HTR-8/SVneo (cell line): ENCODE results near the gene FNBP1.
A peak's percentile ranks its signal among the peaks of the same experiment; 100 is the strongest.

Source experiments
- DNase-seq: peaks from one replicate; pipeline ENCODE4 v3.0.0; 2011; ENCODE audit warnings: low spot score, mixed read lengths; ENCODE audit not compliant: insufficient read length
- FAIRE-seq: peaks from 2 replicates; lab custom pipeline; 2011; peaks lifted over from hg19 to GRCh38; lab: Jason Lieb, UNC

The FNBP1 gene

DNA sequence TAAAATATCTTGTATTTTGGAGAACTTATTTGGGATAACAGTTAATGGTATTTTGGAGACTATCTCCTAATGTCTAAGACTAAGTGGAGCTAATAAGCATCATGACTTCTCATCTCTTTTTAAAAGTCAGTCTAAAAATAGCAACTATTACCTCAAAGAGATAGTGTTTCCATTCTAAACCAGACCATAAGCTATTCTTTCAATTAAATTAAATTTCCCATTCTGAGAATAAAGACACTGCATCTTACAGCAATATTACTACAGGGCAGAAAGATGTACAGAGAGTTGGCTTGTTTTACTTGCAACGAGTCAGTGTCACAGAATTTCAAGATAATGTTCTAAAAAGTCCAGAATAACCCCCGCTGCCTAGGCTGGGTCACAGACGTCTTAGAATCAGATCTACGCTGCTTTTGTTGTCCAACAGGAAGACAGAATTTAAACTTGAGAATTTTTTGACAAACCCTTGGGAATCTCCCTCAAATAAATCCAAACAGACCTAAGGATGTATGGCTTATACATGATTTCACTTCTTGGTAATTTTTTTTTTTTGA, 108.9 kb downstream of the FNBP1 start:
- DNase-seq, result no peak
- FAIRE-seq, result no peak

DNA sequence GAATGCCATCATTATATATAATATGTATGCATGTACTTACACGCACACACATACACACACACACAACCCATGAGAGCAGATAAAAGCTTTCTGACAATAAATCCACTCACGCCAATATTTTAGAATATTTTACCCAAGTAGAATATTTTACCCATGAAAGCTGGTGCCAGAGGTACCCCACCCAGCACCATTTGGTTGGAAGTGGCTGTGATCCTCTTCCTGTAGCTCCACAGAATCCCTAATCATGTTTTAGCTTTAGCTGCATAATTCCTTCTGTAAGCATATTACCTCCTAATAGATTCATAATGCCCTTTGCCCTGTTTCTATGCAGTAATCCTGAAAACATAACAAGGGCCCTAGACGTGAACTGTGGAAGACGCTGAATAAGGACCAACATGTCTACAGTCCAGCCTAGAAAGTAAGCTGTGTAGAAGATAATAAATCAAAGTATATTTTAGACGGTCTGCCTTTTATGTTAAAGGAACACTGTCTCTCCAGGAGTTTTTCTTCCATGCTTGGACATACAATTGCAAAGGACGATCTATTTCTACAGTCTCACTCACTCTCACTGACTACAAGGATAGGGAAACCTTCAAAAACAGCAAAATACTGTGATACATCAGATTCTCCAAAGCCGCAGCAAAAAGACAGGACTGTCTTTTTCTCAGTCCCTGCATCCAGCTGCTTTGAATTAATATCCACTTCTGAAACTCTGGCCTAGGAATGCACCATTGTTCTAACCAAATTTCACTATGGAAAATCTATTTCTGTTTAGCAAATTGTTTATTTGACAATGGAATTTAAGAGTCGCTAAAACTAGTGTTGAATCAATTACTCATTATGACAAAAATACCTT, 109.6 kb downstream of the FNBP1 start:
- no peak for DNase-seq
- no peak for FAIRE-seq

- DNase-seq (no peak), FAIRE-seq (no peak)
These were observed 110.5 kb downstream of the FNBP1 start for GRCh38 chr9:129932303-129933151.

- FAIRE-seq, result no peak
- no peak for DNase-seq
These were observed 112.2 kb downstream of the FNBP1 start for GRCh38 chr9:129930743-129931142.

DNA sequence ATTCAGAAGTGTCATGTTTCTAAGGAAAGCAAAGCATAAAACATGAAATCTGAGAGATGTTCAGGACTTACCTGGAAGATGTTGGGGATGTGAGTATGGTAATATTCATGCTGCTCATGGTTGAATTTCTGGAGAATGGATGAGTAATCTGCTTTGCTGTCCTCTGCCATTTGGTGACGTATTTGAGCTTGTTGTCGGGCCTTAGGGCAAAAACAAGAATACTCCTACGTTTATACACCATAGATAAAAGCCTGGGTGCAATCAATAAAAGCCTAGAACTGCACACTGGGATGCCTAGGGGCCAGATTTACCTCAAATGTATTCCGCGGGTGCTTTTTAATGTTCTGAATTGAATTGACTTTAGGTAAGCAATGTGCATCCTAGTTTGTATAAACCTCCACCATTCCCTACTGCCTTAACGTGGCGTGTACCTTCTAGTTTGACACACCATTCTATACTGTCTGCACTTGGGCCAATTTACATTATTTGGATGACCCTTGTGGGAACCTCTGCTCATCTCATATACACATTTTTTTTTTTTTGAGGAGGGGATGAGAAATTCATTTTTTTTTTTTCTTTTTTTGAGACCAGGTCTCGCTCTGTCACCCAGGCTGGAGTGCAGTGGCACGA, 113.4 kb downstream of the FNBP1 start:
- FAIRE-seq (no peak), DNase-seq (peak; percentile 12)

DNA sequence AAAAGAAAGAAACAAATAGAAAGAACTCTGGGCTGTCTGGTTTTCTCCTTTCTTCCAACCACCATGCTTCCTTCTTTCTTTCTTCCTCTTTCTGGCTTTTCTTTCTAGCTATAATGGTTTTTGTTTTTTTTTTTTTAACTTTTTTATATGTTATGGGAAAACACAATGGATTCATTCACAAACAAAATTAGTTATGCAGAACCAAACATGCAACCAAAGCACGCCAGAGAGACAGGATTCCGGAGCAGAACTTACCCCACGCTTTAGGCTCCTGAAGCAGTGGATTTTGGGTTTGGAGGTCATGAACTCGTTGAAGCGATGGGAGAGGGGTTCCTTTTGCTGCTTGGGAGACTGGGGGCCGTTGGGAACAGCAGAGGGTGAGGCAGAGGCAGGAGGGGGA, 119.4 kb downstream of the FNBP1 start:
- FAIRE-seq, result no peak
- no peak for DNase-seq

- no peak for FAIRE-seq
- DNase-seq, result no peak
These were observed 121.1 kb downstream of the FNBP1 start for GRCh38 chr9:129921905-129922304.

- DNase-seq, result no peak
- no peak for FAIRE-seq
These were observed 123.1 kb downstream of the FNBP1 start for GRCh38 chr9:129919841-129920240.

DNA sequence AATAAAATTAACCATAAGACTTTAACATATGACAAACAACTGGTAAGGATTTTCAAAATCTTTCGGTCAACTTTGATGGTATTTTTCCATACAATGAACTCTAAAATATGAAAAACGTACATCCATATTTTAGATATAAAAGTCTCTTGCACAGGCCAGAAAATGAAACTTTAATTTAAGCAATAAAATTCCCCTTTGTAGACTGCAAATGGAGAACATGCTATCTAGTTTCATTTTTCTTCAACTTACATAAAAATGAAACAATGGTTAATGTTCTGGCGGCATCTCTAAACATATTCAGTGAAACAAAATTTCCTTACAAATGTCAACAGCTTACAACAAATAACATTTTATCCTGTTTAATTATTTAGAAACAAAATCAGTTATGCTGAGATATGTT, 123.7 kb downstream of the FNBP1 start:
- DNase-seq, result no peak
- no peak for FAIRE-seq

GRCh38 chr9:129918296-129918950, 124.6 kb downstream of the FNBP1 start:
- FAIRE-seq (no peak), DNase-seq (no peak)

- DNase-seq (no peak), FAIRE-seq (no peak)
These were observed 126.3 kb downstream of the FNBP1 start for GRCh38 chr9:129916707-129917106.

- FAIRE-seq (no peak), DNase-seq (no peak)
These were observed 128.9 kb downstream of the FNBP1 start for GRCh38 chr9:129914051-129914450.

DNA sequence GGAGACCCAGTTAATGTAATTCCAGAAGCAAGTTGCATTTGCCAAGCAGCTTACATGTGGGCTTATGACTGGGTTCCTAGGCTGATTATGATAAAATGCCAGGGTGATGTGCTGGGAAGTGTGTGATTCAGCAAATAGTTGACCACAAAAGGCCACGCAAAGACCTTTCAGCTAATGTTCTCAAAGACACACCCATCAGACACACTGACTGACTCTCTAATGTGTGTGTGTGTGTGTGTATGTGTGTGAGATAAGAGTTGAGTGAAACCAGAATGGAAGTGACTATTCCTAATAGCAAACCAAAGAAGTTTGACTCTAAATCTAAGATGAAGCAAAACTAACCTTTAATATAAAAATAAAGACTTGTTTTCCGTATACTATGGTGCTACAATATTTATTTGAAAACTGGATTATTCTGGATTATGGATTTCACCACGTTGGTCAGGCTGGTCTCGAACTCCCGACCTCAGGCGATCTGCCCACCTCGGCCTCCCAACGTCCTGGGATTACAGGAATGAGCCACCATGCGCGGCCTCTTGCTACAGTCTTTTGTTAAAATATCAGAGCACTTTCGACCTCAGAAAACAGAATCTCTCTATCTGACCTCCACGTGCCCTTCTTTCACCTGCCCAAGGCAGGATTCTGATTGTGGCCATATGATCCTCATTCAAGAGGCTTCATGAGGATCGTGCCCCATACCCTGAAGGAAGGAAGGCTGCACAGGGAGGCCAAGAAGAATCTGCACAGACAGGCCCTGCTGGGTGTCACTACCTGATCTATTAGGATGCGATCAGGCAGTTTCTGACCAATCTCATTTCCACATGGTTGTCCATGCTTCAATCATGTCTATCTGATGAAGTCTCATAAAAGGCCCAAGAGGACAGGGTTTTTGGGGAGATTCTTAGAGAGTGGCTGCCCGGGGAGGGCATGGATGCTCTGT, 132.1 kb downstream of the FNBP1 start:
- DNase-seq, result peak; percentile 84
- FAIRE-seq, result peak; percentile 46

GRCh38 chr9:129909851-129910250, 133.1 kb downstream of the FNBP1 start:
- FAIRE-seq, result no peak
- DNase-seq, result no peak

- no peak for DNase-seq
- no peak for FAIRE-seq
These were observed 134.1 kb downstream of the FNBP1 start for GRCh38 chr9:129908906-129909305.

DNA sequence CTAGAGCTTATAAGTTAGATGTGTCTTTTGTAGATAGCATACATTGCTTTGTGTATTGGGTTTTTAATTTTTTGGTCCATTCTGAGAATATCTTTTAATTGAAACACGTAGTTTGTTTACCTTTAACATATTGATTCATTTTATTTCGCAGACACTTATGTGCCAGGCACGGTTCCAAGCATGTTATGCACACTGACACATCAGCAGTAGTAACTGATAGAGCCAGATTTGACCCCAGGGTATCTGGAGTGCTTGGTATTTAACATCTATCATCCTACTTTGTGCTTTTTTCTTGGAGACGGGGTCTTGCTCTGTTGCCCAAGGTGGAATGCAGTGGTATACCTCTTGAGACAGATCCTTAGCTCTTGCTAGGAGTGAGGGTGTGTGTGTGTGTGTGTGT, 135.8 kb downstream of the FNBP1 start:
- DNase-seq, result no peak
- no peak for FAIRE-seq

DNA sequence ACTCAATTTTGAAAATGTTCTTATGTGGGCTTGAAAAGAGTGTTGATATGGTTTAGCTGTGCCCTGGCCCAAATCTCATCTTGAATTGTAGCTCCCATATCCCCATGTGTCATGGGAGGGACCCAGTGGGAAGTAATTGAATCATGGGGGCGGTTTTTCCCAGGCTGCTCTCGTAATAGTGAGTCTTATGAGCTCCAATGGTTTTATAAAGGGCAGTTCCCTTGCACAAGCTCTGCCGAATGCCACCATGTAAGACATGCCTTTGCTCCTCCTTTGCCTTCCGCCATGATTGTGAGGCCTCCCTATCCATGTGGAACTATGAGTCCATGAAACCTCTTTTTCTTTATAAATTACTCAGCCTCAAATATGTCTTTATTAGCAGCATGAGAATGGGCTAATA, 136.7 kb downstream of the FNBP1 start:
- DNase-seq, result no peak
- FAIRE-seq, result no peak

DNA sequence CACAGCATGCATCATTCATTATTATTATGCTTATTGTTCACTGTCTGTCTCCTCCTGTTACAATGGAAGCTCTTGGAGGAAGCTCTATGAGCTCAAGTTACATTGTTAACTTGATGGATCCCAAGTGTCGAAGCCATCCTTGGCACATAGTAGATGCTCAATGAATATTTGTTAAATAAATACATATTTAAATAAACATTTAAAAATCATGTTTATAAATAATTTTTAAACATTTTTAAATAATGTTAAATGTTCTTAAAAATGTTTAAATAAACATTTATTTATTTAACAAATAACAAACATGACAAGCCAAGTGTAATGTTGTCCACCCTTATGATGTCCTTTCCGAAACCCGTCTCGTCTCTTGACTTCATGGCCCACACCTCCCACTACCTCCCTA, 138.3 kb downstream of the FNBP1 start:
- FAIRE-seq (no peak), DNase-seq (no peak)

GRCh38 chr9:129902740-129903134, 140.3 kb downstream of the FNBP1 start:
- no peak for FAIRE-seq

More at GRCh38 chr9:129902740-129903134, 140.3 kb downstream of the FNBP1 start:
- no peak for DNase-seq
